ENCODE results near the gene C18orf32. TPM values are rescaled to one million over a fixed set of nuclear protein-coding genes. Genes with fewer than 3 reads are reported as not detected.
"Not testable (repeated sequence)": the region's sequence is repeated elsewhere in the genome, so short reads cannot be mapped to it uniquely, and the experiment has no call there.

C18orf32 gene
- total RNA-seq, 1 donor from 2014 or later, result 48.6 TPM

DNA sequence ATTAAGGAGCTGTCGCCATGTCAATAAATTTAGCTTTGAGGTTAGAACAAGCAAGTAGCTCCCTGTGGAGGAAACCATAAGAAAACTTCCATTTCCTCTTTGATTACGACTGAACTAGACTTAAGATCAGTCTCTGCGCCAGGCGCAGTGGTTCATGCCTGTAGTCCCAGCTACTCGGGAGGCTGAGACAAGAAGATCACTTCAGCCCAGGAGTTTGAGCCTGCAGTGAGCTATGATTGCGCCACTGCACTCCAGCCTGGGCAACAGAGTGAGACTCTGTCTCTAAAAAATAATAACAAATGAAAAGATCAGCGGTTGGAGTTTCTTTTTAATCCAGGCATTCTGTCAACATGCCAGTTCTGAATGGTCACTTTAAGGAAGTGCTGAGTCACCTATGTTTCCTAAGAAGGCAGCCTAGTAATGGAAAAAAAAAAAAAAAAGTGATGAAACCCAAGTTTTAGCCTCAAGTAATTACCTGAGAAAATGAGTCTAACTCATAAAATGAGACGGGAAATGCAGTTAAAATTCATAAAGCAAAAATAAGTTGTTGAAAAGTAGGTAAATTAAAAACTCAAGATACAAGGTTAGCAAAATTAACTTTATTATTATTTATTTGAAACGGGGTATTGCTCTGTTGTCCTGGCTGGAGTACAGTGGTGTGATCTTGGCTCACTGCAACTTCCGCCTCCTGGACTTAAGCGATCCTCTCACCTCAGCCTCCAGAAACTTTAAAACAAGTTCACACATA, 10.2 kb downstream of the C18orf32 start:
- DNase-seq (ENCODE audit: low spot score), result no peak
- Mint-ChIP-seq H3K4me3 (ENCODE audit: unreplicated experiment) (no peak overlapping the region), H3K4me1 (ENCODE audit: low read depth) (peaks cover 10% of the 10 kb centered on the region), H3K9me3 (ENCODE audit: low read depth) (peaks cover 1% of the 10 kb centered on the region), H3K27ac (ENCODE audit: unreplicated experiment) (peak overlapping the region; percentile 92), H3K27me3 (ENCODE audit: low read depth) (no peaks in the 10 kb centered on the region), H3K36me3 (ENCODE audit: low read depth) (peaks cover 10% of the 10 kb centered on the region)
- TF ChIP-seq, protein P1, sequence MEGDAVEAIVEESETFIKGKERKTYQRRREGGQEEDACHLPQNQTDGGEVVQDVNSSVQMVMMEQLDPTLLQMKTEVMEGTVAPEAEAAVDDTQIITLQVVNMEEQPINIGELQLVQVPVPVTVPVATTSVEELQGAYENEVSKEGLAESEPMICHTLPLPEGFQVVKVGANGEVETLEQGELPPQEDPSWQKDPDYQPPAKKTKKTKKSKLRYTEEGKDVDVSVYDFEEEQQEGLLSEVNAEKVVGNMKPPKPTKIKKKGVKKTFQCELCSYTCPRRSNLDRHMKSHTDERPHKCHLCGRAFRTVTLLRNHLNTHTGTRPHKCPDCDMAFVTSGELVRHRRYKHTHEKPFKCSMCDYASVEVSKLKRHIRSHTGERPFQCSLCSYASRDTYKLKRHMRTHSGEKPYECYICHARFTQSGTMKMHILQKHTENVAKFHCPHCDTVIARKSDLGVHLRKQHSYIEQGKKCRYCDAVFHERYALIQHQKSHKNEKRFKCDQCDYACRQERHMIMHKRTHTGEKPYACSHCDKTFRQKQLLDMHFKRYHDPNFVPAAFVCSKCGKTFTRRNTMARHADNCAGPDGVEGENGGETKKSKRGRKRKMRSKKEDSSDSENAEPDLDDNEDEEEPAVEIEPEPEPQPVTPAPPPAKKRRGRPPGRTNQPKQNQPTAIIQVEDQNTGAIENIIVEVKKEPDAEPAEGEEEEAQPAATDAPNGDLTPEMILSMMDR (IDR thresholded peaks at IDR 0.05), result no peak

DNA sequence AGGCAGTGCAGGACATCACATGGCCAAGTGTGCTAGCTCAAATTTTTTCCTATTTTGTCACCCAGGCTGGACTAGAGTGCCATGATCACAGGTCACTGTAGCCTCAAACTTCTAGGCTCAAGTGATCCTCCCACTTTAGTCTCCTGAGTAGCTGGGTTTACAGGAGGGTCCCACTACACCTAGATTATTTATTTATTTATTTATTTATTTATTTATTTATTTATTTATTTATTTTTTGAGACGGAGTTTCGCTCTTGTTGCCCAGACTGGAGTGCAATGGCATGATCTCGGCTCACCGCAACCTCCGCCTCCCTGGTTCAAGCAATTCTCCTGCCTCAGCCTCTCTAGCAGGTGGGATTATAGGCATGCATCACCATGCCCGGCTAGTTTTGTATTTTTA, 12.1 kb downstream of the C18orf32 start:
- H3K4me1 Mint-ChIP-seq (ENCODE audit: low read depth), result peaks cover 10% of the 10 kb centered on the region
- not testable (repeated sequence) for DNase-seq (ENCODE audit: low spot score); H3K9me3 Mint-ChIP-seq (ENCODE audit: low read depth); H3K4me3 Mint-ChIP-seq (ENCODE audit: unreplicated experiment); H3K27me3 Mint-ChIP-seq (ENCODE audit: low read depth); H3K27ac Mint-ChIP-seq (ENCODE audit: unreplicated experiment); H3K36me3 Mint-ChIP-seq (ENCODE audit: low read depth)

DNA sequence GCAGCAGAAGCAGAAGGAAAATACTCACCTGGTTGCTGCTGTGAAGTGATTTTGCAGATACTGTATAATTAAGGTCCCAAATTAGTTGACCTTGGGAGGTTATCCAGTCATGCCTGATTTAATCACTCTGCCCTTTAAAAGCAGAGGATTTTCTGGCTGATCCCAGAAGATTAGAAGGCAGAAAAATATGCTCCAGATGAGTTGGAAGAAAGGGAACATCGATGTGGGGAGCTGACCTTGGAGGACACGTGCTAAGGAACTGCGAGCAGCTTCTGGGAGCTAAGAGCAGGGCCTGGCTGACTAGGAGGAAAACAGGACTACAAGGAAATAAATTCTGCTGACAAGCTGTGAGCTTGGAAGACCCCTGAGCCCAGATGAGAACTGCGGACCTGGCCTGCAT, 13.3 kb downstream of the C18orf32 start:
- no peak for DNase-seq (ENCODE audit: low spot score)
- Mint-ChIP-seq H3K27ac (ENCODE audit: unreplicated experiment) (no peak overlapping the region), H3K9me3 (ENCODE audit: low read depth) (peaks cover 2% of the 10 kb centered on the region), H3K4me1 (ENCODE audit: low read depth) (peaks cover 10% of the 10 kb centered on the region), H3K4me3 (ENCODE audit: unreplicated experiment) (no peak overlapping the region), H3K27me3 (ENCODE audit: low read depth) (peaks cover 4% of the 10 kb centered on the region), H3K36me3 (ENCODE audit: low read depth) (peaks cover 2% of the 10 kb centered on the region)
- TF ChIP-seq, protein P1 (IDR thresholded peaks at IDR 0.05), result no peak

DNA sequence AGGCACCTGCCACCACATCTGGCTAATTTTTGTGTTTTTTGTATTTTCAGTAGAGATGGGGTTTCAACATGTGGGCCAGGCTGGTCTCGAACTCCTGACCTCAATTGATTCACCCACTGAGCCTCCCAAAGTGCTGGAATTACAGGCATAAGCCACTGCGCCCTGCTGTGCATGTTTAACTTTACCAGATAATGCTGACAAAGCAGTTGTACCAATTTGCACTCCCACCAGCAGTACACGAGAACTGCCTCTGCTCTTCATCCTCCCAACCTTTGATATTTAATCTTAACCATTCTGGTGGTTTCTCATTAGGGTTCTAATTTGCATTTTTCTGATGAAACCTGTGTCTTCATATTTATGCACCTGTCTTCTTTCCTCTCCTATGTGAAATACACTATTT, 14.6 kb downstream of the C18orf32 start:
- DNase-seq (ENCODE audit: low spot score), result no peak
- Mint-ChIP-seq H3K36me3 (ENCODE audit: low read depth) (peaks cover 2% of the 10 kb centered on the region), H3K27me3 (ENCODE audit: low read depth) (peaks cover 4% of the 10 kb centered on the region), H3K27ac (ENCODE audit: unreplicated experiment) (no peak overlapping the region), H3K4me3 (ENCODE audit: unreplicated experiment) (no peak overlapping the region), H3K9me3 (ENCODE audit: low read depth) (peaks cover 2% of the 10 kb centered on the region), H3K4me1 (ENCODE audit: low read depth) (peaks cover 10% of the 10 kb centered on the region)
- TF ChIP-seq, protein P1 (IDR thresholded peaks at IDR 0.05), result no peak

DNA sequence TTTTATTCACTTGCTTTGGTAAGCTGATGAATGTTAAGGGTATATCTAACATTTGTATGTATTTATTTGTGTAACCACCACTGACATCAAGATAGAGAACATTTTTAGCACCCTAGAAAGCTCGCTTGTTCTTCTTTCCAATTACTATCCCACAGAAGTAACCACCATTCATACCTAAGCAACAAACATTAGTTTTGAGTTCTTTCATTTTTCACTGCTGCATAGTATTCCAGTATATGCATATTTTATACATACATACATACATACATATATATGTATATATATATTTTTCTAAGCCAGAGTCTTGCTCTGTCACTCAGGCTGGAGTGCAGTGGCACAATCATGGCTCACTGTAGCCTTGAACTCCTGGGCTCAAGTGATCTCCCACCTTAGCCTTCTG, 15.5 kb downstream of the C18orf32 start:
- TF ChIP-seq, protein P1 (IDR thresholded peaks at IDR 0.05), result no peak
- peaks cover 2% of the 10 kb centered on the region for H3K4me1 Mint-ChIP-seq (ENCODE audit: low read depth)
- H3K27me3 Mint-ChIP-seq (ENCODE audit: low read depth), result peaks cover 4% of the 10 kb centered on the region
- DNase-seq (ENCODE audit: low spot score), result no peak
- no peak overlapping the region for H3K27ac Mint-ChIP-seq (ENCODE audit: unreplicated experiment)
- H3K9me3 Mint-ChIP-seq (ENCODE audit: low read depth), result peaks cover 2% of the 10 kb centered on the region
- H3K4me3 Mint-ChIP-seq (ENCODE audit: unreplicated experiment), result no peak overlapping the region
- H3K36me3 Mint-ChIP-seq (ENCODE audit: low read depth), result peaks cover 2% of the 10 kb centered on the region

DNA sequence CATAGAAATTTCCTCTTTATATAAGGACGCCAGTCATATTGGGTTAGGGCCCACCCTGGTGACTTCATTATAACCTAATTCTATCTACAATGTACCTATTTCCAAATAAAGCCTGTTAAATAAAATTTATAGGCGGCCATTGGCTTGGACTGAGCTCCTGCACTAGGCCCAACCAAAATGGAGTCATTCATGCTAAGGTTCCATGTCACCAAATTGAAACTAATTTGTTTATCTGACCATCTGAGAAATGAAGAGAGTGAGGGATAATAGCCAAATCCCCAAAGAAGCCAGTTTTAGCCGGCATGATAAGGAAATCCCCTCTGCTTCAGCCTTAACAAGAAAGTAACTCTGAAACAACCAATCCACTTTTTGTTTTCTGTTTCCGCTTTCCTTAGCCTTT, 19.4 kb downstream of the C18orf32 start:
- Mint-ChIP-seq H3K9me3 (ENCODE audit: low read depth) (peaks cover 2% of the 10 kb centered on the region), H3K4me3 (ENCODE audit: unreplicated experiment) (no peak overlapping the region), H3K27ac (ENCODE audit: unreplicated experiment) (no peak overlapping the region), H3K27me3 (ENCODE audit: low read depth) (peaks cover 4% of the 10 kb centered on the region), H3K4me1 (ENCODE audit: low read depth) (no peaks in the 10 kb centered on the region), H3K36me3 (ENCODE audit: low read depth) (no peaks in the 10 kb centered on the region)
- TF ChIP-seq, protein P1 (IDR thresholded peaks at IDR 0.05), result no peak
- no peak for DNase-seq (ENCODE audit: low spot score)
